ENCODE data around the gene LPO. TPM values are rescaled to one million over a fixed set of nuclear protein-coding genes. Genes with fewer than 3 reads are reported as not detected.

Gene LPO
- total and polyA plus RNA-seq, 4 donors = 0.15 to 0.26 TPM; not detected in 2

GRCh38 chr17:58192612-58193011, 45.8 kb upstream of the LPO start, which contains the start of gene EPX:
Gene EPX (plus strand): TSS chr17:58192726. CDS start chr17:58192847, 121 bp downstream.
- H3K9ac ChIP-seq (ENCODE audit: insufficient read depth in 1 of 2, low read length in 2 of 2) = no peak within 1 kb of the TSS
- ATAC-seq (ENCODE audit: insufficient read depth, low FRiP score) (no peak), DNase-seq (no peak)

GRCh38 chr17:58193641-58194255, 44.6 kb upstream of the LPO start:
- ATAC-seq (ENCODE audit: insufficient read depth, low FRiP score) (no peak), DNase-seq (no peak)
- no peak overlapping the region for H3K27ac ChIP-seq (ENCODE audit: low read depth in 1 of 2, low read length in 1 of 2)
- peaks cover 0 to 5% (median 2%) of the 10 kb centered on the region in 3 donors for H3K27me3 ChIP-seq (ENCODE audit: control insufficient read depth in 3 of 3, insufficient read depth in 3 of 3, low read length in 2 of 3)
- H3K36me3 ChIP-seq (ENCODE audit: control insufficient read depth in 4 of 4, insufficient read depth in 4 of 4, low read length in 4 of 4) = no peaks in the 10 kb centered on the region
- no peaks in the 10 kb centered on the region for H3K4me1 ChIP-seq (ENCODE audit: control insufficient read depth in 5 of 5, insufficient read depth in 5 of 5, low read length in 5 of 5)
- H3K9ac ChIP-seq (ENCODE audit: insufficient read depth in 1 of 2, low read length in 2 of 2) = no peak overlapping the region
- 76 to 90% methylated on average over 18 of the region's 18 CpGs for WGBS, 2 donors
- no peak overlapping the region for H3K4me3 ChIP-seq
- TF ChIP-seq CTCF (IDR thresholded peaks at IDR 0.05; ENCODE audit: control extremely low read depth, extremely low read depth) = no peak
- H3K9me3 ChIP-seq (ENCODE audit: control insufficient read depth in 4 of 4, insufficient read depth in 3 of 4, low read length in 3 of 4) = peaks cover 0 to 2% (median 0%) of the 10 kb centered on the region in 4 donors

More at GRCh38 chr17:58192612-58193011, 45.8 kb upstream of the LPO start, which contains the start of gene EPX:
- TF ChIP-seq CTCF (IDR thresholded peaks at IDR 0.05; ENCODE audit: control extremely low read depth, extremely low read depth) = no peak
- peaks cover 0 to 2% (median 0%) of the 10 kb centered on the region in 4 donors for H3K9me3 ChIP-seq (ENCODE audit: control insufficient read depth in 4 of 4, insufficient read depth in 3 of 4, low read length in 3 of 4)
- no peaks in the 10 kb centered on the region for H3K4me1 ChIP-seq (ENCODE audit: control insufficient read depth in 5 of 5, insufficient read depth in 5 of 5, low read length in 5 of 5)
- no peak within 1 kb of the TSS for H3K27ac ChIP-seq (ENCODE audit: low read depth in 1 of 2, low read length in 1 of 2)
- 41 to 43% methylated on average over 6 of the region's 6 CpGs for WGBS, 2 donors
- H3K4me3 ChIP-seq = no peak within 1 kb of the TSS
- peaks cover 0 to 9% (median 0%) of the 10 kb centered on the region in 3 donors for H3K27me3 ChIP-seq (ENCODE audit: control insufficient read depth in 3 of 3, insufficient read depth in 3 of 3, low read length in 2 of 3)
- H3K36me3 ChIP-seq (ENCODE audit: control insufficient read depth in 4 of 4, insufficient read depth in 4 of 4, low read length in 4 of 4) = no peaks in the 10 kb centered on the region

GRCh38 chr17:58195518-58196123, 42.8 kb upstream of the LPO start:
- 83% methylated on average over 5 of the region's 5 CpGs for WGBS, 2 donors
- DNase-seq = no peak
- Histone ChIP-seq H3K4me3 (no peak overlapping the region), H3K9me3 (ENCODE audit: control insufficient read depth in 4 of 4, insufficient read depth in 3 of 4, low read length in 3 of 4) (peaks cover 0 to 2% (median 0%) of the 10 kb centered on the region in 4 donors), H3K36me3 (ENCODE audit: control insufficient read depth in 4 of 4, insufficient read depth in 4 of 4, low read length in 4 of 4) (no peaks in the 10 kb centered on the region), H3K27me3 (ENCODE audit: control insufficient read depth in 3 of 3, insufficient read depth in 3 of 3, low read length in 2 of 3) (peaks cover 0 to 5% (median 2%) of the 10 kb centered on the region in 3 donors), H3K4me1 (ENCODE audit: control insufficient read depth in 5 of 5, insufficient read depth in 5 of 5, low read length in 5 of 5) (no peaks in the 10 kb centered on the region), H3K9ac (ENCODE audit: insufficient read depth in 1 of 2, low read length in 2 of 2) (no peak overlapping the region), H3K27ac (ENCODE audit: low read depth in 1 of 2, low read length in 1 of 2) (no peak overlapping the region)
- ATAC-seq (ENCODE audit: insufficient read depth, low FRiP score) = no peak
- TF ChIP-seq CTCF (IDR thresholded peaks at IDR 0.05; ENCODE audit: control extremely low read depth, extremely low read depth) = no peak

All from lung (tissue), 12 donors.